ENCODE results near the gene TPRG1.

Gene TPRG1

GRCh38 chr3:189167027-189167766 is 4.6 kb upstream of the TPRG1 start:
- DNase-seq, result no peak

GRCh38 chr3:189168711-189169110 is 3.1 kb upstream of the TPRG1 start:
- DNase-seq, result no peak

- DNase-seq, result no peak
Measured at GRCh38 chr3:189169728-189170127, 2.0 kb upstream of the TPRG1 start.

GRCh38 chr3:189170559-189170958 is 1.2 kb upstream of the TPRG1 start:
- no peak for DNase-seq

GRCh38 chr3:189172668-189173419 is 1.1 kb downstream of the TPRG1 start:
- DNase-seq, result no peak

GRCh38 chr3:189184566-189184965 is 12.8 kb downstream of the TPRG1 start:
- no peak for DNase-seq

GRCh38 chr3:189186101-189186500 is 14.3 kb downstream of the TPRG1 start:
- DNase-seq, result no peak

GRCh38 chr3:189188466-189188865 is 16.7 kb downstream of the TPRG1 start:
- DNase-seq, result no peak

- no peak for DNase-seq
Measured at GRCh38 chr3:189192725-189193124, 21.0 kb downstream of the TPRG1 start.

- no peak for DNase-seq
Measured at GRCh38 chr3:189195302-189195701, 23.5 kb downstream of the TPRG1 start.

- no peak for DNase-seq
Measured at GRCh38 chr3:189202106-189202505, 30.3 kb downstream of the TPRG1 start.

- DNase-seq, result no peak
Measured at GRCh38 chr3:189202583-189202982, 30.8 kb downstream of the TPRG1 start.

GRCh38 chr3:189204167-189204866 is 32.5 kb downstream of the TPRG1 start:
- DNase-seq, result no peak

GRCh38 chr3:189204937-189205336 is 33.2 kb downstream of the TPRG1 start:
- no peak for DNase-seq

- DNase-seq, result no peak
Measured at GRCh38 chr3:189210251-189210770, 38.5 kb downstream of the TPRG1 start.

- no peak for DNase-seq
Measured at GRCh38 chr3:189212681-189213080, 40.9 kb downstream of the TPRG1 start.

GRCh38 chr3:189214651-189215050 is 42.9 kb downstream of the TPRG1 start:
- no peak for DNase-seq

- no peak for DNase-seq
Measured at GRCh38 chr3:189222927-189223636, 51.3 kb downstream of the TPRG1 start.

- no peak for DNase-seq
Measured at GRCh38 chr3:189225431-189225830, 53.7 kb downstream of the TPRG1 start.

GRCh38 chr3:189227249-189227648 is 55.5 kb downstream of the TPRG1 start:
- no peak for DNase-seq

GRCh38 chr3:189229196-189229828 is 57.5 kb downstream of the TPRG1 start:
- DNase-seq, result no peak

- no peak for DNase-seq
Measured at GRCh38 chr3:189232790-189233189, 61.0 kb downstream of the TPRG1 start.

Measured in CD4-positive, alpha-beta T cell treated with Interleukin-17A for 4 hours (primary cell).